ENCODE results near the gene TTC29. TPM values are rescaled to one million over a fixed set of nuclear protein-coding genes. Genes with fewer than 3 reads are reported as not detected.
"Not testable (repeated sequence)": the region's sequence is repeated elsewhere in the genome, so short reads cannot be mapped to it uniquely, and the experiment has no call there.

Gene TTC29
- total RNA-seq, 1 experiment from 2014 or later, result not detected

DNA sequence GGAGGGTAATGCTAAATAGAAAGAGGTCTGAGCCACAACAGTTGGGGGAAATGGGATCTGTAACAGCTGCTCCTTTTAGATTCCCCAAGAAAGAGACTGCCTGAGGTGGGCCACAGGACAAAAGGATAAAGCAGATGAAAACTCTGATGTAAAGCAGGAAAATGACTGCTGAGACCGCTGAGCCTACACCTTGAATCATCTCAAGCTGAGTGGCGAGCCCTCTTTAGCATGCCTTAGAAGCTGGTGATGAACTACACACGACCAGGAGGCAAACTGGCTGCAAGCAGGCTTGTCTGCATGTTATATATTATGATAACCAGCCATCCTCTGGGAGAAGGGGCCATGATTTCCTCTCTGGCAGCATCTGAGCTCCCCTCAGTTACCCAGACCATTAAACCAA lies 88.4 kb downstream of the TTC29 start:
- DNase-seq (ENCODE audit: low read depth), result no peak

DNA sequence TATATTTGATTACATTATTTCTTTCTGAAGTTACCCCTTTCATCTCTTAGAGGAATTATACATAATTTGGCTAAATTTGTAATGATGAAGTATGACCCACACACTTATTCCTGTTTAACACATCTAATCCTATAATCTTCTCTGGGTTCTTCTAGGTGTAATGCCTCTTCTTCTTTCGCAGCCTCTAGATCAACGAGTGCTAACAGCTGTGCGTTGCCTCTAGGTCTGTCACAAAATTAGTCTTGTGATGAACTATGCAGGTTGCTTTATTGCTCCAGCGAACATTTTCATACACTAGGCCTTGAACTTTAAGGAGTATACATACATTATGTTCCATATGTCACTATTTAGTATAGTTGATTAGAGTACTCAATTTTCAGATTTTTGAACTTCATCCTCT lies 89.9 kb downstream of the TTC29 start:
- no peak for DNase-seq (ENCODE audit: low read depth)

DNA sequence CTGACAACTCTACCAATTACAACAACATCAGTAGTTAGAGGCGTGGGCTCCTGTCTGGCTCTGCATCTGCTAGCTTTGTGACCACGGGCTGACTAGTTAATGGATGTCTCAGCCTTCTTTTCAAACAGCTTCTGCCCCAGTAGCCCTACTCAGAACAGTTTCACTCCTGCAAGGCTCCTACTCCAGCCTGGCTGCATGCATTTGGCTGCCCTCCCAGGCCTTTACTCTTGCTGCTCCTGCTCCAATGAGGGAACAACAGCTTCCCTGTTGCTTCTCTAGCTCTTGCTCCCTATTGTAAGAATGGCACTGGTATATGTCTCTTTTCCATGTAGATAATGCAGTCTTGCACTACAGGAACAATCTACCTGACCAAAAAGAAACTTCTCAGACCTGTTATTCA lies 93.3 kb downstream of the TTC29 start:
- no peak for DNase-seq (ENCODE audit: low read depth)

DNA sequence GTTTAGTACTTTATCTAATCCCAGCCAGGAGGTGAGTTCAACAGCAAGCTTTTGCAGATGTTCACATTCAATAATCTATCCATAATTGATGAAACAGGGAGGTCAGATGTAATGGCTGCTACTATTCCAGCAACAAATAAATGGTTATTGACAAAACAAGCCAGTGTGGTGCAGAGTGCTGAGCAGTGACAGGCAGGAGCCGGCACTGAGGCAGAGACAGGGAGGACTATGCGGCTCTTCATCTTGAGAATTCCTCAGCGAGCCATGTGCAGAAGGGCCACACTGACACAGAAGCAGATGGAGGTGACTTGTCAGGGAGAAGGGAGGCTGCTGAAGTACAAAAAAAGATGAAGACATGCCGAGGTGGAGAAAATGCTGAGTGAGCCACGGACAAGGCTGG lies 98.3 kb downstream of the TTC29 start:
- DNase-seq (ENCODE audit: low read depth), result no peak

DNA sequence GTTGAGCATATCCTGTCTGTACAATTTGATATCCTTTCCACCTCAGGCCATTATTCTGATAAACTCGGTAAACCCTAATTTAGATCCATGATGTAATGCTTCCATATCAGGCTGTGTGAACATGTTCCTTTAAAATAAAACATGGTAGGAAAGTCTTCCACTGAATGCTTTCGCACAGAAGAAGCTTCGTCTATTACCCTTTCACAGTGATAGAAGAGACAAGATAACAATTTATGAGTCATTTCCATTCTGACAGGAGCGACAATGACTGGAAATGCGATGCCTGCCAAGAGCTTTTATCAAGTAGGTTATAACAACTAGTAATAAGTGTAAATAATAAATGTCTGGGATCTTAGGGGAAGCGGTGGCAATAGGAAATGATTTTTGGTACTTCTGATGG lies 98.8 kb downstream of the TTC29 start:
- no peak for DNase-seq (ENCODE audit: low read depth)

DNA sequence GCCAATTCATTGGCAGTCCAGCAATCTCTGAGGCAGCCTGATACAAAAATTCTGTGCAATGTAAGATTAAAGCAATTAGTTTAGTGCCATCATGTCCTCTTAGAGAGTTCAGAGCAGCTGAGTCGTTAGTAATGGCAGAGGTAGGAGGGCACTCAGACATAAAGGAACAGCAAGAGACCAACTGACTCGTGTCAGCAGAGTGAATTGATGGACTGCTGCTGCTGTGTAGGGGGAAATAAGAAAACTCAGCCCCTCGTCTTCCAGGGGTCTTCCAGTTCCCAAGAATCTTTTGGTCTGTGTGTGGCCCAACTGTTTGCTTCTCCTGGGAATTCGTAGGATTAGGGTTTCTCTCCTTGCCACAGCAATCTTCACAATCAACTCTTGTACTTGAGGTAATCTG lies 100.9 kb downstream of the TTC29 start:
- DNase-seq (ENCODE audit: low read depth), result no peak

DNA sequence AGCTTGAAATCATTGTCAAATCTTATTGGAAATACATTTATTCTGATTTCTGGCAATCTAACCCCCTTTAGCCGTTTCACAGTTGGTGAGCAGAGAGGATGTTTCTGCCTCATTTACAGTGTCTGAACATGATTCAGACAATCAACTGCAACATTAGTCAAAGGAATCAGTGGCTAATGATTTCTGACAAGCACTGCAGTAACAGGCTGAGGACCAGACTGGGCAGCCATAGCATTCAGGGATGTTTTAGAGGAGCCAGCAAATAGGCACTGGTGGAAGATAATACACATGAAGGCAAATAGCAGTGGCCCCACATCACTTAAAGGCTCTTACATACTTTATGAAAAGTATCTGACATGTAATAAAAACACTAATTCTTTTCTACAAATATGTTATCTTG lies 102.8 kb downstream of the TTC29 start:
- no peak for DNase-seq (ENCODE audit: low read depth)

DNA sequence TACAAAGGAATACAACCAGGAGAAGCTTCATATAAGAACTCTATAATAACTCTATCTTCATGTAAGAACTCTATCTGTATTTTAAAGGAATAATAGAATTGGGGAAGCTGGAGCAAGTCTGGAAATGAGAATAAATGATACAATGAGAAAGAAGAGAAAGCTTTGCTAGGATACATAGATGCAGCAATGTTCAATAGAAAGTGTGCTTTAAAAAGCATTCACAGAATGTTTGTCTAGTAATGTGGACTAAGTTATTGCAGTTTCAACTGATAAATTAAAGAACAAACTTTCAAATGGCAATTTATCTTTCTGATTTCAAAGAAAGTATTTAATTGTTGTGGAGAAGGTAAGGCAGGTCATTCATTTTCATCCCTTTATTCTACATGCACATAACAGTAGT lies 104.9 kb downstream of the TTC29 start:
- DNase-seq (ENCODE audit: low read depth), result no peak

DNA sequence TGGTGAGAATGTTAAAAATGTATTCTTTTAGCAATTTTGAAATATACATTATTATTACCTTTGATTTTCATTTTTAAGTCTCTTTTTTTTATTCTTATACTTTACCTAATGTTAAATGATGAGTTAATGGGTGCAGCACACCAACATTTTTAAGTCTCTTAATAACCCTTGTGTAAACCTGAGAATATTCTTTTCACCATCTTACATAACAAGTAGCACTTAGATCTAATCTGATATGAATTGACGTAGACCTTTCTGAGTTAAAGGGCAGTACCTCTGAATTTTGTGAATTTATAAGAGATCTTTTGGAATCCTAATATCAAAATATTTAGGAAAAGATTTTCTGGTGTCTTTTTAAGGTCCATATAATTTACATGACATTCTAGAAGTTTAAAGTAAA lies 110.6 kb downstream of the TTC29 start:
- no peak for DNase-seq (ENCODE audit: low read depth)

DNA sequence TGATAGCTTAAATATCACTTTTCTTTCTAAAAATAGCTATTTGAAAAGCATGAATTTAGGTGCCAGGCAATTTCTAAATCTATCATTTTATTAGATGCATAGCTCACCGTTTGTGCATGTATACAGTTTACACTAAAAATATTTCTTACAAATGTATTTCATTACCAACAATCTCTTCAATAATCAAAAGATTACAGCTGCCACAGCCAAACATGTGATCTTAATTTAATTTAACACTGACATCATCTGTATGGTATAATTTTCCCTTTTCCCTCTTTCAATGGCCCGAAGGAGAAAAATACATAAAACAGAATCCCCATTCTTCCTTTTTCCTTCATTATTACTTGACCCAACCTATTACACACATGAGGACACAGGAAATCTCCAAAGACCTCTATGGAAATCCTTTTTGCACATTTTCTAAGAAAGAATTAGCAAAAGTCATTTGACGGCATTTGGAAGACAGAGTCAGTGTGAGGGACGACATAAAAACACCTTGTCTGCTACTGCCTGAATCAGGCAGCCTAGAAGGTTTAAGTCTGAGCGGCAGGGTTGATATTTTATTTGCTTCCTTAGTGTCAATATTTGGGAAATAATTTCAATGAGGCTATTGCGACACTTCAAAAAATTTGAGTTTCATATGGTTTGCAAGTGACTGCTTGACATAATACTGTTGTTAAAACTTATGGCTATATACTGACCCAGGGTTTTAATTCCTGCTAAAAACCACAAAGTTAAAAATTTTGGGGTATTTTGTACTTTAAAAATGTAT lies 111.2 kb downstream of the TTC29 start:
- DNase-seq (ENCODE audit: low read depth), result no peak

DNA sequence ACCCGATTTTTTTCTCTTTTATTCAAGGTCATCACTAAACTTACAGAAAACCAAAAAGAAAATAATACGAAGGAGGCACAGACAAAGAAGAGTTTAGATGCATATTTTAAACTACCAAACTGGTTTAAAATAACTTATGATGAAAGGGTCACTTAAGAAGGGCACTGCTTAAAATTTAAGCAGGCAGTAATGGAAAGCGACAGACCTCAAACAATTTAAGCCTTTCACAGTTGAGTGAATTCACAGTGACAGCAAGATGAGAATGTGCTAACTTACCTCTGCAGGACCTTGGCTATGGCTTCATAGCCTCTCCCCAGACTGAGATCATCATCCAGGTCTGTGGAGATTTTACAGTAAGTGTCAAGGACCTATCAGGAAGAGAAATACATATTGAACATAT lies 112.1 kb downstream of the TTC29 start:
- no peak for DNase-seq (ENCODE audit: low read depth)

DNA sequence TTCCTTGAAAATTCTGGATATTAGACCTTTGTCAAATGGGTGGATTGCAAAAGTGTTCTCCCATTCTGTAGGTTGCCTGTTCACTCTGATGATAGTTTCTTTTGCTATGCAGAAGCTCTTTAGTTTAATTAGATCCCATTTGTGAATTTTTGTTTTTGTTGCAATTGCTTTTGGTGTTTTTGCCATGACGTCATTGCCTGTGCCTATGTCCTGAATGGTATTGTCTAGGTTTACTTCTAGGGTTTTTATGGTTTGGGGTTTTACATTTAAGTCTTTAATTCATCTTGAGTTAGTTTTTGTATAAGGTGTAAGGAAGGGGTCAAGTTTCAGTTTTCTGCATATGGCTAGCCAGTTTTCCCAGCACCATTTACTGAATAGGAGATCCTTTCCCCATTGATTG lies 122.7 kb downstream of the TTC29 start:
- not testable (repeated sequence) for DNase-seq (ENCODE audit: low read depth)

DNA sequence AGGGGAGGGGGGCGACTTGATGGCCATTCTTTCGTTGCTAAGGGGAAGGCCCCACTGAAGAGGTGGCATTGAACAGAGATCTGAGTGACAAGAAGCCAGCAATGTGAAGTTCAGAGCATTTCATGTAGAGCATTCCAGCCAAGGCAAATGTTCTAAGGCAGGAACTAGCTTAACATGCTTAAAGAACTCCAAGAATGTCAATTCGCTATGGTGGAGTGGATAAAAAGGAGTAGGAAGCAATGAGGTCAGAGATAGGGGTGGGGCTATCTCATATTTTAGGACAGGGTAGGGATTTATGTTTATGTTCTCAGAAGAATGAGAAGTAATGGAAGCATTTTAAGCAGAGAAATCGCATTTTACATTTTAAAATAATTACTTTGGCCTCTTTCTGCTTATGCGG lies 130.9 kb downstream of the TTC29 start:
- no peak for DNase-seq (ENCODE audit: low read depth)

DNA sequence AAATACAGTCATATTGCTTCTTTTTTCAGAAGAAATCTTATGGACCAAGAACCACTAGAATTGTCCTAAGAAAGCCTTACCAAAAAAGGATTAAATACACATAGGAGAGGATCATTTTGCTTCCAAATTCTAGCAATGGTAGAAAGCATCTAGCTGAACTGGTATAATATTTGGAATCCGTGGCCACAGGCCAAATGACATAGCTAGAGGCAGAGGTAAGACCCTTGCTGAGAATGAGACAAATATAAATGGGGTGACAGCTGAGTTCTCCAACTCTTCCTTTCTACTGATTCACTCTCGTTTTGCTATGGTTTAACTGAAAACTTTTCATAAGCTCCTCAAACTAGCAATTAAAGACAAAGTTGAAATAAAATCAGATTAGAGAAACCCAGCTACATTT lies 150.0 kb downstream of the TTC29 start:
- no peak for DNase-seq (ENCODE audit: low read depth)

DNA sequence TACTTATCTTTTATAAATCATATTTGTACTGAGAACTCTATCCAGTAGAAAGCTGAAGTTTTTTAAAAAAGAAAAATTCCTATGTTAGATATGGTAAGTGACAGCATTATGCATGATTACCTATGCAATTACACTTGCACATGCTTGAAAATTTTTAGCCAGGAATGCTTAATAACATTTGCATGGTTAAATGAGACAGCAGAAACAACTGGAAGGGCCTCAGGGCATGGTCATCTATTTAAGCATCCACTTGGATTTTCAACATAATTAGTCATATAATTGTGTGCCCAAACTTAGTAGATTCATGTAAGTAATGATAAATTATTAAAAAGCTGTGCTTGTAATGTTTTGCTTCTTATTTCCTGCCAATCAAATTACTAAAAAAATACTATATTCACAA lies 151.9 kb downstream of the TTC29 start:
- no peak for DNase-seq (ENCODE audit: low read depth)

DNA sequence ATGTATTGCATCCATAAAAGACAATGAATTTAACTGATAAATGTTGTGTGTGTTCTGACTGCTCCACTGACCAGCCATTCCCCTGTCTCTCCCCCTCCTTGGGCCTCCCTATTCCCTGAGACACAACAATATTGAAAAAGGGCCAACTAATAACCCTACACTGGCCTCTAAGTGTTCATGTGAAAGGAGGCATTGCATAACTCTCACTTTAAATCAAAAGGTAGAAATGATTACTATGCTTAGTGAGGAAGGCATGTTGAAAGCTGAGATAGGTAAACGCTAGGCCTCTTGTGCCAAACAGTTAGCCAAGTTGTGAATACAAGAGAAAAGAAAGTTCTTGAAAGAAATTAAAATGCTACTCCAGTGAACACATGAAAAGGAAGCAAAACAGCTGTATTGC lies 154.2 kb downstream of the TTC29 start:
- DNase-seq (ENCODE audit: low read depth), result no peak

DNA sequence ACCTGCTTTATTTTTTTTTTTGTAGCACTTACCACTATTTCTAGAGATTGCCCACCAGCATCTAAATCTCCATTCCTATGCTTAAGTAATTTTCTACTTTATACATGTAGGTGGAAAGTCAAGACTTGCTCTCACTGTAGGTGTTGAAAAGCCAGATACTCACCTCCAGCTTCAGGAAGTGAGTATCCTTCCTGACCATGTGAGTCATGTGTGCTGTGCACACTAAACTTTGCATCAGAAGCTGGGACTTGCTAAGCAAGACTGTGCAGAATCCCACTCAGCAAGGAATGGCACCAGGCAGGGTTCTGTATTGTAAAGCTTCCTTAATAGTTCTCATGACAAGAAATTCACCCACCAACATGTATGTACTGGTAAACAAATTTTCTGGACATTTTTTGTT lies 155.1 kb downstream of the TTC29 start:
- DNase-seq (ENCODE audit: low read depth), result no peak

DNA sequence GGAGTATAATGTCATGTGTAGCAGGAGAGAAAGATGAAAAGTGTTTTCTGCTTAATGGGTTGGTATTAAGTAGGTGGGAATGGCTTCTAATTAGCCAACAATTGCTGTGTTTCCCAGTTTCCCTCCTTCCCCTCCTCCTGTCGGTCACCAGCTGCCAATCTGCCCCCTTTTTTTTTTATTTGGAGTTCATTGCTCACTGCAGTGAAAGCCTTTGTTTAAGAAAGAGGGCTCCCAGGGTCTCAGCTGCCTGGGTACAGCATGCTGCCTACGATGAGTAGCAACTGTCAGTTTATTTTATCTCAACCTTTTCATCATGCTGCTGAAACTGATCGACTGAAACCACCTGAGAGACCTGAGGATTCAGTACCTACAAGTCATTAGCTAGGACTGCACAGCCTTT lies 157.9 kb downstream of the TTC29 start:
- no peak for DNase-seq (ENCODE audit: low read depth)

DNA sequence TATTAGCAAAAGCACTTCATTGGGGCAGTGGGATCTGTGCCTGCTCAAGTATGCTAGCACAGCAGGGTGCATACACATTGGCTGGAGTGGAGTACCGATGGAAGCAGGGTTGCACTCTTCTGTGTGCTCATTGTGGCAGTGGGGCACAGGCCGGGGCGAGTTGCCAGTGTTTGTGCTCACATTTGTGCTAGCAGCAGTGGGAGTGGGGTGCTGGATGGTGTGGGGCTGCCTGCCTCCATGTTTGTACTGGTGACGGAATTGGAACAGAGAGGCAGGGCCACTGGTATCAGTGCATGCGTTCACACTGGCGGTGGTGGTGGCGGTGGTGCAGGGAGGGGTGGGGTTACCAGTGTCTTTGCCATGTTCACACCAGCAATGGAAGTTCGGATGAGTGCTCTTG lies 169.0 kb downstream of the TTC29 start:
- DNase-seq (ENCODE audit: low read depth), result no peak

DNA sequence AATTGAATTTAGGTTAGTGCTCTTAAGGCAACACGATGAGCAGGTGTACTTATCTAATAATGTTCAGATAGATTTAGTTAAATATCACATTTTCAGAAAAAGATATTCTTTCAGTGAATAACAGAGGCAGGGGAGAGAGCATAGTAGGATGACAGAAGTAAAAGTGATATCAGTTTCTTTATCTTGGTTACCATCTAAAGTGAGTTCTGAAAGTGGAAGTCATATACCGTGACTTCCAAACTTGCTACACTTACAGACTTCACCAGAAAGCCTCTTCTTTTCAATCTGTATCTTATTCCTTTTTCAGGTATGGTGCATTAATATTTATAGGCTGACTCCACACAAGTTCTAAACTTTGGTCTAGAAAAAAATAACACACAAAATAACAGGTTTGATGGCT lies 182.1 kb downstream of the TTC29 start:
- DNase-seq (ENCODE audit: low read depth), result no peak

DNA sequence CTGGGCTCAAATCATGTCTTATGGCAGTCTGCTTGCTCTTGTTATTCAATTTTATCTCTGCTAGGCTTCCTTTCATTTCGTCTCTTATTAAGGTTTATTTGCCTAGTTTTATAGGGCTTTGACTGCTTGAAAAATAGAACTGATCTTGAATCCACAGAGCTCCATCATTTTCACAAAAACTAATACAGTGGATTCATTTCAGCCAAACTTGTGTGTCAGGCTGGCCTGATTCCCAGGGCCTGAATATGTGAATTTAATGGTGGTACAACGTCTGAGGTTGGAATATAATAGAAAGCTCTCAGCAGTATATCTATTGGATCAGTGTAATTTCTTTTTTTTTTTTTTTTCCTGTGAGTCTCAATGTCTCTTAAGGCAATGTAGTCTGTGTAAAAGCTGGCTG lies 183.6 kb downstream of the TTC29 start:
- DNase-seq (ENCODE audit: low read depth), result no peak

DNA sequence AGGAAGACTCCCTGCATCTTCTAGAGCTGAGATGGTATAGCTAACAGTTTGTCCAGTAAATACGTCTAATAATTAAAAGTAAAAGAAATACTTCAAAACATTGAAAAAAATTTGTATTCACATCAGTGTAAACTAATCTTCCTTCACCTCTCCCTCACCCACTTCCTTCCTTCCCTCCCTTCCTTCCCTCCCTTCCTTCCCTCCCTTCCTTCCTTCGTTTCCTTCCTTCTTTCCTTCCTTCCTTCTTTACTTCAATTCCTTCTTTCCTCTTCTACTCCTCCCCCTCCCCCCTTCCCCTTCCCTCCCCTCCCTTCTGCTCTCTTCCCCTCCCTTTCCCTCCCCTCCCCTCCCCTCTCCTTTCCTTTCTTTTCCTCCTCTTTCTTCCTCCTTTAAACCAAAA lies 203.2 kb downstream of the TTC29 start:
- no peak for DNase-seq (ENCODE audit: low read depth)

DNA sequence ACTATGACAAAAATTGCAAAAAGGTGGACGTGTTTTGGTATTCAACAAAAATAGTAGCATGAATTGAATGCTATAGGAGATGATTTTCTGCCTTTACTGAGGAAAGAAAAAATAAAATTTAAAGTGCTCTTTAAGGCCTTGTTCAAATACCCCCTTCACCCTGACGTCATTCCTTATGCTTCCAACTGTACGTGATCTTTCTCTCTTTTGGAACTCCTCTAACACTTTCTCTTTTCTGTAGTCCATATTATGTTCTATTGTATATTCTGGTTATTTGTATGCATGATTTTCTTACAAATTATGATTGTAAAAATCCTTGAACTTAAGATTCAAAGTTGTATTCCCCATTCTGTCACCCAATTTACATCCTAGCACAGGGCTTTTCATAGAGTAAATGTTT lies 206.5 kb downstream of the TTC29 start:
- DNase-seq (ENCODE audit: low read depth), result no peak

DNA sequence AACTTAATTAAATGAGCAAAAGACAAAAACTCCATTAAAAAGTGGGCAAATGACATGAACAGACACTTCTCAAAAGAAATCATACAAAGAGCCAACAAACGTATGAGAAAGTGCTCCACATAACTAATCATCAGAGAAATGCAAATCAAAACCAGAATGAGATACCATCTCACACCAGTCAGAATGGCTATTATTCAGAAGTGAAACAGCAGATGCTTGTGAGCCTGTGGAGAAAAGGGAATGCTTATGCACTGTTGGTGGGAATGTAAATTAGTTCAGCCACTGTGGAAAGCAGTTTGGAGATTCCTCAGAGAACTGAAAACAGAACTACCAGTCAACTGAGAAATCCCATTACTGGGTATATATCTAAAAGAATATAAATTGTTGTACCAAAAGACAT lies 222.1 kb downstream of the TTC29 start:
- not testable (repeated sequence) for DNase-seq (ENCODE audit: low read depth)
